Left forelimb (tissue), 1 donor: ENCODE measurements around the gene TAS1R2.
A peak's percentile ranks its signal among the peaks of the same experiment; 100 is the strongest.
"Not testable (repeated sequence)": the region's sequence is repeated elsewhere in the genome, so short reads cannot be mapped to it uniquely, and the experiment has no call there.

Source experiments
- DNase-seq: peaks from one replicate; pipeline ENCODE4 v3.0.0-alpha.2; 2018; ENCODE audit warnings: low spot score

The TAS1R2 gene

DNA sequence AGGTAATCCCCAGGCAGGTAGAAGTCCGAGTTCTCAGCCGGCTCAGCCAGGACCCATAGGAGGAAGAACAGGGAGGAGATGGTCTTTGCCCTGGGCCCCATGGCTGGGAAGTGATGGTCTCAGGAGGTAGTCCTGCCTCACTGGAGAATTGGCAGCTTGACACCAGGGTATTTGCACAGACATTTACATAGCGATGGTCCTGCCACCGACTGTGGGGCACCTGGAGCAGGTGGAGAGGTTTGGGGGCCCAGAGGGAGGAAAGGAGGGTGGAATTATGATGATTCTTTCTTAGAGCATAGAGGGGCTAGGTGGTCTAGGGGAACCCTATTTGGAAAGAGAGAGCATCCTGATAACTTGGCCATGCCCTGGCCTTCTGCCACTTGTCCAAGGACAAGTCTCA is at the start of gene TAS1R2:
Gene TAS1R2 (minus strand): TSS at position 101 of the 400 bp plus-strand sequence. CDS start 0 bp downstream, at position 101.
- DNase-seq = no peak

DNA sequence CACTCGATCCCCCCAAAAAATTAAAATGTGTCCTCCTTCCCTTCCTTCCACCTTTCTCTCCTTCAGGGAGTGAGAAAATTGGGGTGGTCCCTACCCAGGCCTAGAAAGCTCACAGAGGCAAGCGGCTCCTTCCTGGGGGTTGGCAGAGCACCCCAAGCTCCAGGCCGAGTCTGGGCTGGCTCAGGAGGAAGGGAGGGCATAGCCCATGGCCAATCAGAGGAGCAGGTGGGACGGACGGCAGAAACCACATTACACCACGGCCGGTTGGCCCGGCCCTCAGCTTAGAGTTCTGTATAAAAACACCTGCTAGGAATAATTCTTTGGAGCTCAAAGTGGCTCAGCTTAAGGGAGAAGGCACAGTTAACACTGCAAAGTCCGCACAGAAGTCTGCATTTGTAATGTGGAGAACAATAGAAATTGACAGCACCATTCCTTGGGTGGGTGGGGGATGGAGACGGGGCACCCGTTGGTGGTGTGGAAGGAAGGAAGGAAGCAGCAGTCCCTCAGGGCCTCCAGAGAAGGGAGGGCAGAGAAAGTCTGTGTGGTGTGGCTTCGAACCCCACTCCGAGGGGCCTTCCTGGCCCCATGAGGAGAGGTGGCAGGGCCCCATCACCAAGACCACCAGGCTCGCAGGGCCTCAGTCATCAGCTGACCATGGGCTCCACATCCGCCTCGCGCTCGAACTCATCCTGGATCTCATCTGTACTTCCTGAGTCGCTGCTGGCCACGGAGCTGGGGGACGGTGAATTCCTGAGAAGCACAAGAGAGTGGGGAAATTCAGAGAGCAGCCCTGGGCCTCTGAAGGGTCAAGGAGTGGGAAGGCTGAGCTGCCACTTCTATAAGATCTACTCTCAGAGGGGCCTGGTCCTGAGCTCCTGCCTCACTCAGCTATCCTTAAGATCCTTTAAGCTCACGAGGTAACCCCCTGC is 48.7 kb upstream of the TAS1R2 start:
- DNase-seq = no peak

DNA sequence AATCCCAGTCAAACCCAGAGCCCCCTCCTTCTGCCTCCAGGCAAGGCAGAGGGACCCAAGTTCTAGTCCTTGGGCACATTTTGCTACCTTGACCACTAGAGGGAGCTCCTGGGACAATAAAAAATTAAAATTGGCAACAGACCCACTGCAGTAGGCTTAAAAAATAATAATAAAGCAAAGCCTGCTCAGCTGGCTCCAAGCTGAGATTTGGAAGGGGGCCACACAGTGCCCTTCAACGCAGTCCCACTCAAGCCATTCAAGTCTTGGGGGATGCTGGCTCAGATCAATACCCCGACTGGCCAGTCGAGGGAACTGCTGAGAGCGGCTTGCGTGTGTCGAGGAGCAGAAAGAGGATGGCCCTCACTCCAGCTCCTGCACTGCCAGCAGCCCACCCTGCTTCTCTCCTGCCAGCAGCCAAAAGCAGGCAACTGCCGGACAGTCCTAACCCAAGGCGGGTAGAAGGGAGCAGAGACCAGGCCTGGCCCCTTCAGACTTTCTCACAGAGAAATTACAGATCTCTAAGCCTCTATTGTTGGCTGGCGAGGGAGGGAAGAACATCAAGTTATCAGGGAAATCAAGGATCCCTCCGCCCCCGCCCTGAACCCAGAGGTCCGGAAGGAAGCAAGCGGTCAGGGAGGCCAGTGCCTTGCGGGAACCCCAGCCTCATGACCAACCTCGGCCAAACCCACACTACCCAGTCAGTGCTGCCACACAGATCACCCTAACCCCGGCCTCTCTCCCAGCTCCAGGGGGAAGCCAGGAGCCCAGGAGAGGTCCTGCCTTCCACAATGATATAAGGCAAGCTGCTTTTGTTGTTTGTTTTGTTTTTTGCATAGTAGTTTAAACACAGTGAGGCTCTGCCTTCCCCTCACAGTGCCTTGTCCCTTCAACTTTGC is 47.8 kb upstream of the TAS1R2 start:
- DNase-seq = peak; percentile 78

DNA sequence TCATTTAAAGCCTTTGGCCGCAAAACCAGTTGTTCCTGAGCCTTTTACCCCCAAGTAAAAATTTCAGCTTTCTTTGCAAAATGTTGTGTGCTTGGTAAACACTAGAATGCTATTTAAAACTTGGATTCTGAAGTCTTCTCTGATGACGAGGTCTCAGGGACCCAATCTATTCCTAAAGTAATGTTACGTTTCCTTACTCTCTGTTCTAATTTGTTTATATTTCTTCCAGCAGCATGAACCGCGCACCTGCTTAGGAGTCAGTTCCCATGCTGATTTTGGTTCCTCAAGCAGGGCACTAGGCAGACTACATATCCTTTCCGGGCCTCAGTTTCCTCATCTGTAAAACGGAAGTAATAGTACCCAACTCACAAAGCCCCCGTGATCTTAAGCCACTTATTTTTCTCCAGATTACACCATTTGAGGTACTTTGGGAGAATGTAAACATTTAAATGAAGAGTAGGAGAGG is 43.9 kb upstream of the TAS1R2 start:
- DNase-seq = no peak

DNA sequence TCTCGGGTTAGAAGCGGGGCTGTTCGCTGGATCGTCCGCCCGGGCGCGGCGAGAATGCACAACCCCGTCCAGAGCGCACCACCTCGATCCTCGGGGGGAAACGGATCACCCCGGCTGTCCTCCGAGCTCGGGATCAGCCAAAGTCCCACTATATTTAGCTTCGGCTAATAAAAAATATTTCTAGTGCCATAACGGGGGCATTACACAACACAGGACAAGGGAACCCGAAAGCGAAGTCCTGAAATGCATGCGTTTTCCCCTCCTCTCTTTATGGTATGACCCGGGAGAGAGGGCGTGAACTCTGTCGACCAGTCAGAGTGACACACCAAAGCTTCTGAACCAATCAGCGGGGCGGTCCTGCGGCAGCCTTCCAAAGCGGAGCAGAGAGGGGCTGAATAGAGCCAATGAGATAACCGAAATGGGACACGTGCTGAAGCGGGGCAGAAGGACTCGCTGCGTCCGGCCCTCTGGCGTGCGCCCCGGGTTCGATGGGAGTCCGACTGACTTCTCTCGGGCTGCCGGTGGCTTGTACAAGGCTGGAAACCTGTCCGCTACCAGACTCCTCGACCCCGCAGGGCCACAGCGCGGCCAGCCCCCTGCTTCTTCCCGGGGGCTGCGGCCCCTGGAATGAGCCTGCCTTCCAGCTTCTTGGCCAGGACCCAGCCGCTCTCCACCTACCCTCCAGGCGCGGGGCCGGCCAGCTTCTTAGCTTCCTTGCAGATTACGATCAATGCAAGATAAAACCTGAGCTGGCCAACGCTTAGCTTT is 43.2 kb upstream of the TAS1R2 start, which contains the start of gene ALDH4A1:
Gene ALDH4A1 (minus strand): TSS at position 33 of the 768 bp plus-strand sequence. CDS start 32 bp downstream, at position 1.
- peak; percentile 96 for DNase-seq

DNA sequence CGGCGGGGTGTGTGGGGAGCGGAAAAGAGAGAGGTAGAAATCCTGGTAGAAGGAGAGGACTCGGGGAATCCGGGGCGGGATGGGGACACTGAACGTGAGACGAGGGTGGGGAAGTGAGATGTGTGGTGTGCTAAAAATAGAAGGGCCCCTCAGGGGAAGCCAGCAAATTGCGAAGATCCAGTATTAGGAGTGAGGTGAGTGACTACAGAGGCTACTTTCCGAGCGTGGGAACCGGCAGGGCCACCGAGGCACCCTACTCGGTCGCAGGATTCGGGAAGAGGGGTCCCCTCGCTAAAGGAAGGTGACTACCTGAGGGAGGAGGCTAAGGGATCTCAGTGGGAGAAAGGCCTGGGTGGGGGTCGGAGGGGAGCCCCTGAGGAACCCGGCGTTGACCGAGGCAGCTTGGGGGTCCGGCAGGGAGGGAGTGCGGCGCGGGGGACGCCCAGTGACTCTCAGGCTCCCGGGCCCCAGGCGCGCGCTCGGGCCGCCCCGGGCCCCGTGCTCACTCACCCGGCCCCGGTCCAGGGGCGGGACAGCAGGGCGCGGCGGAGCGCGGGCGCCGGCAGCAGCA is 42.6 kb upstream of the TAS1R2 start:
- DNase-seq = no peak

DNA sequence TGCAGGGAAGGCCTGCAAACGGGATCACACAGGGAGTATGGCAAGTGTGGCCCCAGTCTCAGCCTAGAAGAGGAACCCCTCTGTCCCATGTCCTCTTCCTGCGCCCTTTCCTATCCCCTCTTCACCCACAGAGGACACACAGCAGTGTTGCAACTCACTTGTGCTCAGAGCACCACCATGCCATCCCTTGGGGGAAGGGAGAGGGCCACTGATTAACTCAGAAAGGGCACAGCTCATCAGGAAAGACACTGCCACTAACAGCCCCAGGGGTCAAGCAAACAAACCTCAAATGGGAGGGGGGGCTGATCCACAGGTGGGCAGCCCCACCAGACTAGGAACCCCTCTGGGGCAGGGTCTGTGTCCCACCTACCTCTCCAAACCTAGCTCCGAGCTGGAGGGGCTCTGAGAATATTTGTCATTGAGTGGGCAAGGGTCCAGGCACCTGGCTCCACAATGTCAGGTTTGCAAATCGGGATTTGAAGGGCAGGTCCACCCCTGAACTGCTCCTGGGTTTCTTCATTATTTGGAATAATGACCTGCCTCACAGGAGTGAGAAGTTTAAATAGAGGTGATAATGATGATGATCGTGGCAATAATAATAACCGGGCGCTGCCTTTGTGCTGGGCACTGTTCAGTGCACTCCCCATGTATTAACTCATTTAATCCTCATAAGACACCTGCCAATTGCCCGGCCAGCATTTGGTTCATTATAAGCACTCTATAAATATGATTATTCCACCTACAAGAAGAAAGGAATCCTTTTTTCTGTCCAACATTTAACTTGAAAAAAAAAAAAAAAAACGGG is 41.9 kb upstream of the TAS1R2 start:
- no peak for DNase-seq

DNA sequence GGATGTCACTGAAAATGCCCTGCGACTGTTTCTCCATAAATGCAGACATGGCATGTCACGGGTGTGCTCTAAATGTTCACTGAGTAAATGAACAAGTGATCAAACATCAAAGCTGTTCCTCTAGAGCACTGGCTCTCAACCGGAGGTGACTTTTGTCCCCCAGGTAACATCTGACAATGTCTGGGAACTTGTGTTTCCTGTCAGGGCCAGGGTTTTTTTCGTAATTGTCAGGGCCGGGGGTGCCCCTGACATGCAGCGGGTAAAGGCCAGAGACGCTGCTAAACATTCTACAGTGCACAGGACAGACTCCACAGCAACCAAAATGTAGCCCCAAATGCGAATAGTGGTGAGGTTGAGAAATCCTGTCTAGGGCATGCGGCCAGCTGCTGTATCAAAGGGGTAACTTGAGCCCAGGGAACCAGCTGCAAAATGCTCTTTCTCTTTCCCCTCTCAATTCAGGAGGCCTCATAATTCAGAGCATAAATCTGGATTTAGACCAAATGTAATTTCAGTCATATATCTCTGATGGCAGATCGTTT is 40.9 kb upstream of the TAS1R2 start:
- no peak for DNase-seq

DNA sequence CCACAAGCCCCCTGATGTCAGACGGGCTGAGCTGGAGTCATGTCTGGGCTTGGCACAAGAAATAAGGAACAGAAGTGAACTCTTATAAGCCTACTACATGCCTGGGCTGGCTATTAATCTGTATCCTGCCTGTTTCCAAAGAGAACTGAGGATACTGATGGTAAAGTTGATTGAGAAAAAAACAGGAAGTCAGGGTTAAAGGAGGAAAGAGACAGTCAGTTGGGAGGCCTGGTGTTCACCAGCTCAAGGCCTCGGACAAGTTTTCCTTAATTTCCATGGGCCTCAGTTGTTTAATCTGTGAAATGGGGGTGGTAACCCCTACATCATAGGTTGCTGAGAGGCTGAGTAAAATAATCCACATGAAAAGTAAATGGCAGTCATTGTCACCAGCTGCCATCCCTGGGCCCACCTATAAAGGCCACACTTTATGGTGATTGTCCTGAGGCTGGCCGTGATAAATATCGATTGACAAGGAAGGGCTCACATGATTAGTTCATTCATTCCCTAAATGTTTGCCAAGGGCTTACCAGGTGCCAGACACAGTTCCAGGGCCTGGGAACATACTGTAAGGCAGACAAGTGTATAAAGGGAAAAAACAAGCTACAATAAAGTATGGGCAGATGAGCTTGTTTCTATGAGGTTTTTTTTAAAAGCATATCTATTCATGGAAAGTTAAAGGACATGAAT is 40.0 kb upstream of the TAS1R2 start:
- no peak for DNase-seq

DNA sequence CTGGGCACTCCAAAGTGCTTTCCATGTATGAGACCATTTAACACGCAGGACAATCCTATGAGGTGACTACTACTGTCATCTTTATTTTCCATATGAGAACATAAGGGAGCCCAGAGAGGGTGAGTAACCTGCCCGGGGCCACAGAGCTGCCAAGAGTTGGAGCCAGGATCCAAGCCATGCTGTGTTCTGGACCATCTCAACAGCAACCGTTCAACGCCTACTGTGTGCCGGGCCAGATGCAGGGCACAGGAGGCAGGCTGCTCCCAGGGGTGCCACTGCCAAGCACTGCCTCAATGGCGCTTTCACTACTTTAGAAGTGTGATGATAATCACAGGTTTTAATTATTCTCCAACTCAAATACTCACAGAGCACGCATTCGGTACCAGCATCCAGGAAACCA is 39.1 kb upstream of the TAS1R2 start:
- DNase-seq = no peak

DNA sequence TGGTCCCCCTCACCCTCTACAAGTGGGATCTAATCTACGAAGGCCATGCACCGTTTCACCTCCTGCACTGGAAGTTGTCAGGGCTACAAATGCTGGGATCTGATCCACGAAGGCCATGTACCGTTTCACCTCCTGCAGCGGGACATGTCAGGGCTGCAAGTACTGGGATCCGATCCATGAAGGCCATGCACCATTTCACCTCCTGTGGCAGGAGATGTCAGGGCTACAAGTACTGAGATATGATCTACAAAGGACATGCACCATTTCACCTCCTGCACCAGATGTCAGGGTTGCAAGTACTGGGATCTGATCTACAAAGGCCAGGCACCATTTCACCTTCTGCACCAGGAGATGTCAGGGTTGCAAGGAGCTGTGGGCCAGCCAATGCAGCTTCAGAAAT is 35.9 kb upstream of the TAS1R2 start:
- DNase-seq = no peak

DNA sequence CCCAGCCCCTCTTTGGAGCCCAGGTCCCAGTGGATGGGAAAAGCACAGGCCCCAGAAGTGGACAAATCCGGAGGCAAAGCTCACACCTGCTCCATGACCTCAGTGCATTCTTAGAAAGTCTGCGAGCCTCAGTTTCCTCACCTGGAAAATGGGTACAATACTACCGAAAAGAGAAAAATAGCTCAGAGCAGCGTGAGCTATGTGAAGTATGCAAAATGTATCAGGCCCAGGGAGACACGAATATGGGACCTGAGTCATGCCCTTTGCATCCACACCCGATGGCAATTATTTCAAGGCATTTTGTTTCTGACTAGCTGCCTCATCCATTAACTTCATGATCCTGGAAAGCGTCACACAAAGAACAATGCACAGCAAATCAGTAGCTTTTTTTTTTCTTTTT is 33.7 kb upstream of the TAS1R2 start:
- no peak for DNase-seq

DNA sequence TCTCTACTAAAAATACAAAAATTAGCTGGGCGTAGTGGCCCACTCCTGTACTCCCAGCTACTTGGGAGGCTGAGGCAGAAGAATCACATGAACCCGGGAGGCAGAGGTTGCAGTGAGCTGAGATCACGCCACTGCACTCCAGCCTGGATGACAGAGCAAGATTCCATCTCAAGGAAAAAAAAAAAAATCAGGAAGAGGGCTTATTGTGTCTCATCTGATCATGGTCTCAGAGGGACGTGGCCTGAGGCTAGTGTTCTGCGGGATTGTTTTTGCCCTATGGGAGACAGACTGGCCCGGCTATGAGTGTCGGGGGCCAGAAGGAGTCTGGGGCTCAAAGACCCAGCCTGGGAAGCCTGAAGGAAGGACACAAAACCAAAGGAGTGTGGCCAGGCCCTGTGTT is 32.4 kb upstream of the TAS1R2 start:
- DNase-seq = not testable (repeated sequence)

DNA sequence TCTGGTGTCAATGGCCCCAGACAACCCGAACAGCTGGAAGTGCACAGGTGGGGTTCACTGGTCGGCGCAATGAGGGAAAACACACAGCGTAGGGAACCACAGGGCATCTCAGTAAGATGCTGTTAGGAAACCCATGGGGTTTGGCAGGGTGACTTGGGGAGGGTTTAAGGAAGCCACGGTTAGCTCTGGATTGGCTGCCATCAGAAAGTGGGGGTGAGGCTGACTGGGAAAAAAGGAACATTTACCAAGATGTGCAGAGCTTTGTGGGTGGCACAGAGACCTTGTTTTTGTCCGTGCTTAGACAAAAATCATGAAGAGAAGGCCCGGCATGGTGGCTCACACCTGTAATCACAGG is 31.9 kb upstream of the TAS1R2 start:
- no peak for DNase-seq

DNA sequence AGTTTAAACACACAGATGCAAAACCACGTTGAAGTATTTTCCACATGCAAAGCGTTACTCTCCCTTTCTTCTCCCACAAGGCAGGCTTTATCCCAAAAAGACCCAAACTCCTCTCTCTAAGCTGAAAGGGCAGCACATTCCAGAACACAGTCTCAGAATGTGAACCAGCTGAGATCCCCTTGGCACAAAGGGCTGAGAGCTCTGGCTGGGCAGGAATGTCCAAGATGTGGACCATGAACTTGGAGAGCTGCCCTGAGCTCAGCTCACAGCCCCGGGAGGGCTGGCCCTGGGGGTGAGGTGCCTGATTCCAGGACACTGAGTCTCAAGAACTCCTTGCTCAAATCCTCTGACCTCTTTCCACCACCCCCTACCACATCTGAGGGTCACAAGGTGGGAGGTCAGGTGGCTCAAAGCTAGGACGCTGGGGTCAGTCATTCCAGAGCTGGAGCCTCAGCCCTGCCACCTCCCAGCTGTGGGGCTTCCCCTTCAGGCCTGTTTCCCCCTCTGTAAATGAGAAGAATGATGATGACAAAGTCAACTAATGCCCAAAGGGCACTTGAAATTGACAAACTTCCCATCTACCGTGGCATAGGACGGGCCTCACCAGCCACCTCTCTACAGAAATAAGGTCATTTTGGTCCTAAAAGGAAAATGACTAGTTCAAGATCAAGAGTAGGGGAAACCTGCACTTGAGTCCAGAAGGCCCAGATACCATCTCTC is 31.4 kb upstream of the TAS1R2 start:
- DNase-seq = no peak

DNA sequence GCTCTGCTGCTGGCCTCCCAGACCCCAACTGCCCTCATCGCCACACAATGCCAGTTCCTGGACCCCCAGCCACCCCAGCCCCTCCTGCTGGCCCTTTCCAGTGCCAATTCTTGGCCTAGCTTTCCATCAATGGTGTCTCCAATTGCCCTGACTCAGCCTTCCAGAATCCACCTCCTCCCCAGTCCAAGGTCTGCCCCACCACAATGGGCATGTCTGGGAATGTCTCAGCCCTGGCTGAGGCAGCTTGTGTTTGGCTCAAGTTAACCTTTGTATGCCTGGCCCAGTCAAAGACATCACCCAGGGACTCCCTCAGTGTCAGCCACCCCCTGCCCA is 26.5 kb upstream of the TAS1R2 start:
- DNase-seq = no peak

DNA sequence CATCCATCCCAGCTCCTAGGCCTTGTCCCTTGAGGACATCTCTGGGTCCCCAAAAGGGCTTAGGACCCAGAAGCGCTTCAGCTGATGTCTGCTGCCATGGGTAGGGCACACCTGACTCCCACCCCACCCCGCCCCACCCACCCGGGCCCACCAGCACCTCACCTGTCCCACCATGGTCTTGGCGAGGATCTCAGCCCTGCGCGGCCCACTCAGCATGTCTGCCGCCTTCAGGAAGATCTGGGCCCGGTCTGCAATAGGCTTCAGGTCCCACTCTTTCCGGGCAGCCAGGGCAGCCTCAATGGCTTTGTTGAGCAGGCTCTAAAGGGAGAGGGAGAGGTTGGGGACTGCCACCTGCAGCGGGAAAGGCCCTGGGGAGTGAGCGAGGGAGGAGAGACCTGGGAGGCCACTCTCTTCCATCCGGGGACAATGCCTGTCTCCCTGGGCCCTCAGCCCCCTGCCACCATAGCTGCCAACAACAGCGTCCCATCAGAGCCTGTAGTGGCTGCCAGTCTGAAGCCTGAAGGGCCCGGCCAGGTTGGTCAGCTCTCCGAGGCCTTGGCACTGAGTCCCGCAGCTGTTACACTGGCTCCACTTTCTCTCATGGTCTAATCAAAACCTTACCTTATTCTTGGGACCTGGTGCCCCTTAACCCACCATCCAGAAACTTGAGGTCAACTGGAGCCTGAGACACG is 26.0 kb upstream of the TAS1R2 start:
- no peak for DNase-seq

DNA sequence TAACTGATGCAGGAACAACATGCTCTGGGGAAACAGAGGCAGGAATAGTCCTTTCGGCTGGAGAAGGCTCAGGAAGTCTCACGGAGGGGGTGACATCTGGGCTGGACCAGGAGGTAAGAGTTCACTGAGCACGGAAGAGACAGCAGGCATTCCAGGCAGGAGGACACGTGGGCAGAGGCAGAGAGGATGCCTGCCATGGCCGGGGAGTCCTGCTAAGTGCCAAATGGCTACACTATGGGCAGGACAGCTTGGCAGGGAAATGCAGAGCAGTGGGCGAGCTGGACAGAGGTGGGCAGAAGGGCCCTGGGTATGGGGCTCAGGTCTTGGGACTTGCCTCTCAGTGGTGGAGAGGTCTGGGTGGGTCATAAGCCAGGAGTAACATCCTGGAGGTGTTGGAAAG is 25.3 kb upstream of the TAS1R2 start:
- DNase-seq = no peak

DNA sequence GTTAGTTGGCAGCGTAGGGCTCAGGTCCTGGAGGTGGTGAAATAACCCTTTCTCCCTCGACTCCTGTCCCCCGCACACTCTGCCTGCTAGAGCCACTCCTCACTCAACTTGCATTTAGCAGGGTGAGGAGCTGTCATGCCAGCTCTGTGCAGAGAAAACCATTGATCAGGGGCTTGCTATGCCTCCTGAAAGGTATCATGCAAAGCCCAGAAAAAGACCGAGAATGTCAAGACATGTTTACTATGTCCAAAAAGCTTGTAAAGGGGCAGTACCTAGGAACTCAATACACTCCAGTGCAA is 24.9 kb upstream of the TAS1R2 start:
- DNase-seq = no peak
